Adrenal gland (tissue), 5 donors: Measurements from ENCODE around the gene ADAMTS17.

Experiments used
- CTCF ChIP-seq, 6 experiments: fragments of 450-650 bp in 4 of 6; fragments of 200-600 bp in 2 of 6; sonication (generic) in 1 of 6; IDR thresholded peaks; 1 replicate in 5 of 6; 2 replicates in 1 of 6; pipeline versions ENCODE4 v1.5.1 to v1.8.0; 2016 to 2021; ENCODE audit warnings: antibody characterized with exemption in 6 of 6, mild to moderate bottlenecking in 2 of 6, moderate library complexity in 1 of 6
- POLR2A ChIP-seq, 2 donors: fragments of 450-650 bp; IDR thresholded peaks; one replicate each; pipeline ENCODE4 v1.6.1; 2017; ENCODE audit warnings: antibody characterized with exemption in 2 of 2, mild to moderate bottlenecking in 2 of 2, moderate library complexity in 1 of 2
- donor health status: DM: no; HTN: no; CAD: no.

- TF ChIP-seq POLR2A (IDR thresholded peaks at IDR 0.05) = no peak
- TF ChIP-seq CTCF (IDR thresholded peaks at IDR 0.05) = no peak
Measured at GRCh38 chr15:99963096-99963825, 378.5 kb downstream of the ADAMTS17 start.
